ENCODE results near the gene NUBPL.

Gene NUBPL

DNA sequence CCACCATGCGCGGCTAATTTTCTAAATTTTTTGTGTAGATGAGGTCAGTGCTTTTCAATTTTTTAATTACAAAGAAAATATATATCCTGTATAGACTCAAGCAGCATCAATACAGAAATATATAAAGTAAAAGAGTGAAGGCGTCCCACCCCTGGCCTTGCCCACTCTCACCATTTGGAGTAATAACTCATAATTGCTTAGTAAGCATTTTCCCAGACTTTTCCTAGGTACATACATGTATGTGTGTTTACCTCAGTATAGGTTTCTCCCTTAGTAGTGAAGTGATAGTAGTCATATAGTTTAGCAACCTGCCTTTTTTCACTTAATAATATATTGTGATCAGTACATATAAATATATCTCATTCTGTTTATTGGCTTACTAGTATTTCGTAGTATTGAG is 200.1 kb downstream of the NUBPL start:
- TF ChIP-seq CTCF (IDR thresholded peaks at IDR 0.05; ENCODE audit: low read depth, low read length), result no peak
- H3K4me3 ChIP-seq (ENCODE audit: low read depth, low read length), result no peak overlapping the region

DNA sequence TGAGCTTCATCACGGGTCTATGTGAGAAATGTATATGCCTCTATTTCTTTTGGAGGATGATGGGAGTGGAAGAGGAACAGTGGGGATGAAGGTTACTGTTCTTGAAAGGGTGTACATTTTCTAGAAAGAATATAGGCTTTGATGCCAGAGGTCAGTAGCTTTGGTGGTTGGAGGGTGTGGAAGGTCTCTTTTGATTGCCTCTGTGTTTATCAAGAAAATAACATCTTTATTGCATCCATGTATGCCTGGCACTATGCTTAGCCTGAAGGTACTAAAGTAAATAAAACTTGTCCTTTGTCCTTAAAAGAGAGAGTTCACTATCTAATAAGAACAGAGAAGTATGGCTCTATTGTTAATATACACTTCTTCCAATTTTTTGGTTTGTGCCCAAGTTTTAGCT is 201.8 kb downstream of the NUBPL start:
- H3K4me3 ChIP-seq (ENCODE audit: low read depth, low read length), result no peak overlapping the region
- TF ChIP-seq CTCF (IDR thresholded peaks at IDR 0.05; ENCODE audit: low read depth, low read length), result no peak

DNA sequence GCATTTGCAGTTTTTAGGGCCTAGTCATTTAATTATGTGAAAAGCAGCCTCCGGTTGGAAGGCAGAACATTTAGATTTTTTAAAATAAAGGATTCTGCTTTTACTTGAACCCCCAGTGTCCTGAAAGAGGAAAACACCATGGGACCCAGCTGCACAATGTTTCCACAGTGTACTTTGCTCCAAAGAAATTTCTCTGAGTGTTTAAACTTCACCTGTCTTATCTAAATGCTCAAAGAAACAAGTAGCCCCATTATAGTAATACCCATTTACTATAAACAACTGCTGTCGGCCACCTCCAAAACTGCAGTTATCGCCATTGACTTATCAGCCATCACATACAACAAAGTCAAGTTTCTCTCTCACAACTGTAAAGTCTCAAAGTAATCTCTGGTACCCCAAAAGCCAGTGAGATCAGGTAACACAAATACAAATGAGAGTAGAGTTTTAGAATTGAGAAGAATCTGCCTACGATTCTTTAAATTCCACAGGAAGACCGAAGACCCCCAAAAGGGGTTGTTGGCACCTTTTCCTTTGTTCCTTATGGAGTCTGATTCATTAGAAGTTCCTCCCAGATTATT is 205.2 kb downstream of the NUBPL start:
- no peak overlapping the region for H3K4me3 ChIP-seq (ENCODE audit: low read depth, low read length)
- TF ChIP-seq CTCF (IDR thresholded peaks at IDR 0.05; ENCODE audit: low read depth, low read length), result no peak

GRCh38 chr14:31768355-31768754 is 207.2 kb downstream of the NUBPL start:
- H3K4me3 ChIP-seq (ENCODE audit: low read depth, low read length), result no peak overlapping the region
- no peak for TF ChIP-seq CTCF (IDR thresholded peaks at IDR 0.05; ENCODE audit: low read depth, low read length)

DNA sequence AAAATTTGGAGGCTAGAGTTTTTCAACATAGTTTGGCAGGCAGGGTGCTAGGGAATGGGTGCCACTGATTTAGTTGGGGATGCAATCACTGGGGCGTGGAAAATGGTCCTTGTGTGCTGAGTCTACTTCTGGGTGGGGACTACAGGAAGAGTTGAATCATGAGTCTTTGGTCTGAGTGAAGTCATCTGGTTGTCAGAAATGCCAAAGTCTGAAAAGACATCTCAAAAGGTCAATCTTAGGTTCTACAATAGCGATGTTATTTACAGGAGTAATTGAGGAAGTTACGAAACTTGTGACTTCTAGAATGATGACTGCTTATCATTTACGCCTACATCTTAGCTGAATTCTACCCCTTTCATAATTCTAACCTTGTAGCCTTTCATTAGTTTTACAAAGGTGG is 209.1 kb downstream of the NUBPL start:
- H3K4me3 ChIP-seq (ENCODE audit: low read depth, low read length), result no peak overlapping the region
- no peak for TF ChIP-seq CTCF (IDR thresholded peaks at IDR 0.05; ENCODE audit: low read depth, low read length)

GRCh38 chr14:31774567-31774966 is 213.4 kb downstream of the NUBPL start:
- no peak for TF ChIP-seq CTCF (IDR thresholded peaks at IDR 0.05; ENCODE audit: low read depth, low read length)
- H3K4me3 ChIP-seq (ENCODE audit: low read depth, low read length), result no peak overlapping the region

GRCh38 chr14:31777312-31777711 is 216.1 kb downstream of the NUBPL start:
- H3K4me3 ChIP-seq (ENCODE audit: low read depth, low read length), result no peak overlapping the region
- TF ChIP-seq CTCF (IDR thresholded peaks at IDR 0.05; ENCODE audit: low read depth, low read length), result no peak
